Activated CD8-positive, alpha-beta memory T cell treated with anti-CD3 and anti-CD28 coated beads, Interleukin-2, amount 50 U/mL, for 1 hour (primary cell): Measurements from ENCODE around the gene ARMC5.
A peak's percentile ranks its signal among the peaks of the same experiment; 100 is the strongest.
"Not testable (repeated sequence)": the region's sequence is repeated elsewhere in the genome, so short reads cannot be mapped to it uniquely, and the experiment has no call there.

ENCODE experiments used
- DNase-seq: peaks from one replicate; pipeline ENCODE4 v3.0.0-alpha.2; 2020; ENCODE audit errors: extremely low read depth

The ARMC5 gene

DNA sequence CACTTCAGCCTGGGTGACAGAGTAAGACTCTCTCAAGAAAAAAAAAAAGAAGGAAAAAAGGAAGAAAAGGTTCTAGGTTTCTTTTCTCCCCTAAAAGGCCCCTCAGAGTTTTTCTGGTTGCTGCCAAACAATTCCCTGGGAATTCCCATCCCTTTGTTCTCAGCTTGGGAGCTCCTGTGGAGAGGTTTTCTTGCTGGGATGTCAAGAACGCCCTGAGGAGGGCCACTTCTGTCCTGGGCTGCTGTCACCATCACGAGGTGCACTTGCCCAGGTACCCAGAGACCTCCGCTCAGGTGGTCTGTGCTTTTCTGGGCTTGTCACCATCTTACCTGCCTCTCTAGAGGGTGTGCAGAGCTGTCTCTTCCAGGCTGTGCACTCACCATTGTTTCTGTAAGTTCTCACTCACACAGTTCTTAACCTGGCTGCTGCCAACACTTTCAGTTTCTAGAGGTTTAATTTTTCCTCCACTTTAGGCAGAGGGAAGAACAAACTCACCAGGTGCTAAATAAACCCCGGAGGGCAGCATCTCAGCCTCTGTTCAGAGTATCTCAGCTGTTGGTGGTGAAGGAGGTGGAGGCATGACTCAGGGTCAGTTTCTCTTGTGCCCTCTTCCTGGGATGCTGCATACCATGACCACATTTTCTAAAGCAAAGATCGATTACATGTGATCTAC, 28.8 kb upstream of the ARMC5 start:
- DNase-seq, result no peak

DNA sequence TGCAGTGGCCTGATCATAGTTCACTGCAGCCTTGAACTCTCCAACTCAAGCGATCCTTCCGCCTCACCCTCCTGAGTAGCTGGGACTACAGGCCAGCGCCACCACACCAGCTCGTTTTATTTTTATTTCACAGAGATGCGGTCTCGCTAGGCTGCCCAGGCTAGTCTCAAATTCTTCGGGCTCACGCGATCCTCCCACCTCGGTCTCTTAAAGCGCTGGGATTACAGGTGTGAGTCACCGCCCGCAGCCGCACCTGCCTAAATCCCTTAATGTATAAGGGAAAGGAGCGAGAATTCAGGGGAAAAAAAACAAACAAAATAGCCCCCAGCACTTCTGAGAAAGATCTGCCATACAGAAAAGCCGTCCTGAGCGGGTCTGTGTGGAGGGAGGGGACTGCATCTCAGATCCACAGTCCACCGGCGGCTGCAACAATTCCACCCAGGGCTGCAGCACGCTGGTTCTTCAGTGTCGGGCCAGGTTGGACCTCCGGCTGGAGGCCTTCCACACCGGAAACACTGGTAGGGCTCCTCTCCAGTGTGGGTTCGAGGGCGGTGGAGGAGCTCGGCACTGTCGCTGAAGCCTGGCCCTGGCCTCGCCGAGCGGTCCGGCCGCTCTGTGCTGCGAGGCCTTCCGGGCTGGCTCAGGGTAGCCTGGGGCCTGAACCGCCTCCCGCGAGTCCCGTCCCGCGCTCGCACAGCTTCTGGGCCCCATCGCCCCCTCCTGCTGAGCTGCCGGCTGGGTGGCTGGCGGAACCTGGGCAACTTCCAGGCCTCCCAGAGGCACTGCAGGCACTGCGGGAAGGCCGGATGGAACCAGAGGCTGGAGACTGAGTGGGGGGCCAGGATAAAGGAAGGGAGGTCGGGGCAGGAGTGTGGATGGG, 23.7 kb upstream of the ARMC5 start:
- DNase-seq, result no peak

- DNase-seq, result no peak
Observed at GRCh38 chr16:31436221-31437045, 22.9 kb upstream of the ARMC5 start.

GRCh38 chr16:31438414-31438813, 20.9 kb upstream of the ARMC5 start:
- no peak for DNase-seq

DNA sequence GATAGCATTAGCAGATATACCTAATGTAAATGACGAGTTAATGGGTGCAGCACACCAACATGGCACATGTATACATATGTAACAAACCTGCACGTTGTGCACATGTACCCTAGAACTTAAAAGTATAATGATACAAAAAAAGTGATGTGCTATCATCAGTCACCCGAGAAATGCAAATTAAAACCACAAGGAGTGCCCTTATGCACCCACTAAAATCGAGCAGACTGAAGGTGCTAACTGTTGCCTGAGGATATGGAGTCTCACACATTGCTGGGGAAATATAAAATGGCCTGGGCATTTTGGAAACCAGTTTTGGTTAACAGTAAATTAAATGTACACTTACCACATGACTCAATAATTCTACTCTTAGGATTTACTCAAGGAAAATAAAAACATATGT, 20.3 kb upstream of the ARMC5 start:
- not testable (repeated sequence) for DNase-seq

- DNase-seq, result no peak
Observed at GRCh38 chr16:31439519-31439918, 19.8 kb upstream of the ARMC5 start.

GRCh38 chr16:31440516-31441184, 18.7 kb upstream of the ARMC5 start:
- no peak for DNase-seq

- DNase-seq, result no peak
Observed at GRCh38 chr16:31441956-31442355, 17.3 kb upstream of the ARMC5 start.

DNA sequence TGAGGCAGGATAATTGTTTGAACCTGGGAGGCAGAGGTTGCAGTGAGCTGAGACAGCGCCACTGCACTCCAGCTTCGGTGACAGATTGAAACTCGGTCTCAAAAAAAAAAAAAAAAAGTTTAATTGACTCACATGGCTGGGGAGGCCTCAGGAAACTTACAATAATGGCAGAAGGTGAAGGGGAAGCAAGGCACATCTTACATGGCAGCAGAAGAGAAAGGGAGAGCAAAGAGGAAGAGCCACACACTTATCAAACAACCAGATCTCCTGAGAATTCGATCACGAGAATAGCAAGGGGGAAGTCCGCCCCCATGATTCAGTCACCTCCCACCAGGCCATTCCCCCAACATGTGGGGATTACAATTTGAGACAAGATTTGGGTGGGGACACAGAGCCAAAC, 13.4 kb upstream of the ARMC5 start:
- DNase-seq, result not testable (repeated sequence)

DNA sequence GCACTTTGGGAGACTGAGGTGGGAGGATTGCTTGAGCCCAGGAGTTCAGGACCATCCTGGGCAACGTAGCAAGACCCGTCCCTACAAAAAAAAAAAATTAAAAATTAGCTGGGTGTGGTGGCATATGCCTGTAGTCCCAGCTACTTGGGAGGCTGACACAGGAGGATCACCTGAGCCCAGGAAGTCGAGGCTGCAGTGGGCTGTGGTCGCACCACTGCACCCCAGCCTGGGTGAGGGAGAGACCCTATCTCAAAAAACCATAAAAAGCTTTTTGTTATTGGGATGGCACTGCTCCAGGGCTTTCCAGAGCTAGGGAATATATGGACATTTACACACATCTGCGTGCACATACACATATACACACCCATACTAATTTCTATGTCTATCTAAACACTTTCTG, 8.1 kb upstream of the ARMC5 start:
- DNase-seq, result no peak

- DNase-seq, result no peak
Observed at GRCh38 chr16:31451681-31452351, 7.5 kb upstream of the ARMC5 start.

GRCh38 chr16:31452631-31453106, 6.6 kb upstream of the ARMC5 start:
- no peak for DNase-seq

GRCh38 chr16:31453255-31454204, 5.8 kb upstream of the ARMC5 start:
- DNase-seq, result no peak

- no peak for DNase-seq
Observed at GRCh38 chr16:31455601-31456314, 3.5 kb upstream of the ARMC5 start.

DNA sequence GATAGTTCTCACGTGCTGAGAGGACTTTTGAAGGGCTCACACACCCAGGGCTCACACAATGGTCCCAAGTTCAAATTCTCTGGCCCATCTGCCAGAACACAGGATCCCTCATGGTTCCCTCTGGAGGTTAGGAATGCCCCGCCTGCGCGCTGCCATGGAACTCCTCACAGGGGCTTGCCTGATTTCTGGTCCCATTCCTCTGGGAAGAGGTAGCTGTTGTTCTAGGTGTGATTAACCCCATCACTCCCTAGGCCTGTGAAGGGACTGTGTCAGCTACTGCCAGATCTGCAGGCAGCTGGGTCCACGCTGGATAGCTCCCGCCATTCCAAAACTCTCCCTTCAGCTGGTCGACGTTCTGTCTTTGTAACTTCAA, 2.3 kb upstream of the ARMC5 start:
- DNase-seq, result no peak

DNA sequence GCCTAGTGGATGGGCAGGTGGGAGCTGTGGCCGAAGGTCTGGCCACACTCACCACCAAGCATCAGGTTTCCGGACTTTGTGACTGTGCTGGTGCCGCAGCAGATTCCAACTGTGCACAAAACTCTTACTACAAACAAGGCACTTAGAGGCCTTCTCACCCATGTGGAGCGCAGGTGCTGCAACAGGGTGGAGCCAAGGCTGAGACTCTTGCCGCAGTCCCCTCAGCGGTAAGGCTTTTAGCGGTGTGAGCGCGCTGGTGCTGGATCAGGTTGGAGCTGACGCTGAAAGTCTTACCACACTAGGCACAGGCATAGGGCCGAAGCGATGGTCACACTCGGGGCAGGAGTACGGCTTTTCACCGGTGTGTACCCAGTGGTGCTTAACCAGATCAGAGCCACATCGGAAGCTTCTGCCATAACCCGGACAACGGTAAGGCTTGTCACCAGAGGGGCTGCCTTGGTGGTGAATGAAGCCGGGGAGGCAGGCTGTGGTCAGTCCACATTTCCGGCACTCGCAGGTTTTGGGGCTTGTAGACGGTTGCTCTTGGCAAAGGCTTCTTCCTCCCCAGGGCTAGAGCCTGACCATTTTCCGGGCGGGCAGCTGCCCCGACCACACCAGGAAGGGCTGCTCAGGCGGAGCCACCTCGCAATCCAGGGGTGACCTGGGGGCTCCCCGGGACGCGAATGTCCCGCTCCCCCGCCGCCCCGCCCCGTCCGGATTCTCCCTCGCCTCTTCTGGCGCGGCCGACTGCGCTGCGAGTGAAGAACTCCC, 1.0 kb upstream of the ARMC5 start:
- DNase-seq, result no peak

GRCh38 chr16:31459687-31460581, 633 bp downstream of the ARMC5 start:
- peak; percentile 100 for DNase-seq
